ENCODE data around the gene LRRC10. TPM values are rescaled to one million over a fixed set of nuclear protein-coding genes. Genes with fewer than 3 reads are reported as not detected.

The LRRC10 gene
- total RNA-seq, 1 experiment from 2014 or later = not detected

DNA sequence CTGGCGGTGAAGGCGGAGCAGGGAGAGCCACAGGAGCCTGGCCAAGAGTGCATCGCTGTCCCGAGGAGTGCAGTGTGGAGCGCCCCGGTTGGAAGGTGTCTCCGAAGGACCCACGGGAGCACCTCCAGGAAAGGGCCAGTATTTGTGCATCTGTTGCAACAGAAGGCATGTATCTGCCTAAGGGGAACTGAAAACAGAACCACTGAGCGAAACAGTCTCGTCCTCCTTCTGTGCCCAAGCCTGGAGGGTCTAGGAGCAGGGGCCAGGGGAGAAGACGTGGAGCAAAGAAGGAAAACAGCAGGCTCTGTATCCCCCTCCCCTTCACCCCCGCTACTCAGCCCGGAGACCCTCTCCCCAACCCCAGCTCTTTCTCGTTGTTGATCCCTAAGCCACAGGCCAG, 5.3 kb upstream of the LRRC10 start:
- Histone ChIP-seq H3K4me1 (ENCODE audit: control insufficient read depth, insufficient read depth, low read length) (no peaks in the 10 kb centered on the region), H3K4me3 (ENCODE audit: low read depth in 2 of 2, low read length in 2 of 2) (no peak overlapping the region), H3K9me3 (ENCODE audit: control insufficient read depth, insufficient read depth, low read depth, low read length) (no peaks in the 10 kb centered on the region), H3K27ac (ENCODE audit: low read length) (no peak overlapping the region), H3K27me3 (ENCODE audit: control insufficient read depth, insufficient read depth, low read length) (no peaks in the 10 kb centered on the region; the same call in none of the 2 replicates), H3K36me3 (ENCODE audit: control insufficient read depth, insufficient read depth, low read length) (no peaks in the 10 kb centered on the region)
- intact Hi-C loops (cut with micrococcal nuclease; ENCODE audit: unreplicated experiment) (no loop called here), in situ Hi-C loops (cut with HindIII; ENCODE audit: low pct_unique_long_range_greater_than_20kb, low sequenced_read_pairs) (no loop called here)
- ChIA-PET CTCF (no interaction called here), POLR2A (no interaction called here)
- no TSS peak for BruUV-seq (replicated peaks)
- DNase-seq (ENCODE audit: low read depth, low spot score) = no peak
- ATAC-seq = no peak
- TF ChIP-seq, protein P1, sequence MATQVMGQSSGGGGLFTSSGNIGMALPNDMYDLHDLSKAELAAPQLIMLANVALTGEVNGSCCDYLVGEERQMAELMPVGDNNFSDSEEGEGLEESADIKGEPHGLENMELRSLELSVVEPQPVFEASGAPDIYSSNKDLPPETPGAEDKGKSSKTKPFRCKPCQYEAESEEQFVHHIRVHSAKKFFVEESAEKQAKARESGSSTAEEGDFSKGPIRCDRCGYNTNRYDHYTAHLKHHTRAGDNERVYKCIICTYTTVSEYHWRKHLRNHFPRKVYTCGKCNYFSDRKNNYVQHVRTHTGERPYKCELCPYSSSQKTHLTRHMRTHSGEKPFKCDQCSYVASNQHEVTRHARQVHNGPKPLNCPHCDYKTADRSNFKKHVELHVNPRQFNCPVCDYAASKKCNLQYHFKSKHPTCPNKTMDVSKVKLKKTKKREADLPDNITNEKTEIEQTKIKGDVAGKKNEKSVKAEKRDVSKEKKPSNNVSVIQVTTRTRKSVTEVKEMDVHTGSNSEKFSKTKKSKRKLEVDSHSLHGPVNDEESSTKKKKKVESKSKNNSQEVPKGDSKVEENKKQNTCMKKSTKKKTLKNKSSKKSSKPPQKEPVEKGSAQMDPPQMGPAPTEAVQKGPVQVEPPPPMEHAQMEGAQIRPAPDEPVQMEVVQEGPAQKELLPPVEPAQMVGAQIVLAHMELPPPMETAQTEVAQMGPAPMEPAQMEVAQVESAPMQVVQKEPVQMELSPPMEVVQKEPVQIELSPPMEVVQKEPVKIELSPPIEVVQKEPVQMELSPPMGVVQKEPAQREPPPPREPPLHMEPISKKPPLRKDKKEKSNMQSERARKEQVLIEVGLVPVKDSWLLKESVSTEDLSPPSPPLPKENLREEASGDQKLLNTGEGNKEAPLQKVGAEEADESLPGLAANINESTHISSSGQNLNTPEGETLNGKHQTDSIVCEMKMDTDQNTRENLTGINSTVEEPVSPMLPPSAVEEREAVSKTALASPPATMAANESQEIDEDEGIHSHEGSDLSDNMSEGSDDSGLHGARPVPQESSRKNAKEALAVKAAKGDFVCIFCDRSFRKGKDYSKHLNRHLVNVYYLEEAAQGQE (IDR thresholded peaks at IDR 0.05; ENCODE audit: insufficient read depth in 1 of 2, low read depth in 2 of 2, low read length in 1 of 2) = no peak
- no peak for TF ChIP-seq TCF7L2 (IDR thresholded peaks at IDR 0.05; ENCODE audit: low read depth, low read length)
- no peak for TF ChIP-seq SIN3A (IDR thresholded peaks at IDR 0.05; ENCODE audit: borderline replicate concordance, insufficient read depth, low read depth, low read length)
- no peak for TF ChIP-seq POLR2AphosphoS5 (IDR thresholded peaks at IDR 0.05; ENCODE audit: low read depth, low read length)
- TF ChIP-seq, protein P2, sequence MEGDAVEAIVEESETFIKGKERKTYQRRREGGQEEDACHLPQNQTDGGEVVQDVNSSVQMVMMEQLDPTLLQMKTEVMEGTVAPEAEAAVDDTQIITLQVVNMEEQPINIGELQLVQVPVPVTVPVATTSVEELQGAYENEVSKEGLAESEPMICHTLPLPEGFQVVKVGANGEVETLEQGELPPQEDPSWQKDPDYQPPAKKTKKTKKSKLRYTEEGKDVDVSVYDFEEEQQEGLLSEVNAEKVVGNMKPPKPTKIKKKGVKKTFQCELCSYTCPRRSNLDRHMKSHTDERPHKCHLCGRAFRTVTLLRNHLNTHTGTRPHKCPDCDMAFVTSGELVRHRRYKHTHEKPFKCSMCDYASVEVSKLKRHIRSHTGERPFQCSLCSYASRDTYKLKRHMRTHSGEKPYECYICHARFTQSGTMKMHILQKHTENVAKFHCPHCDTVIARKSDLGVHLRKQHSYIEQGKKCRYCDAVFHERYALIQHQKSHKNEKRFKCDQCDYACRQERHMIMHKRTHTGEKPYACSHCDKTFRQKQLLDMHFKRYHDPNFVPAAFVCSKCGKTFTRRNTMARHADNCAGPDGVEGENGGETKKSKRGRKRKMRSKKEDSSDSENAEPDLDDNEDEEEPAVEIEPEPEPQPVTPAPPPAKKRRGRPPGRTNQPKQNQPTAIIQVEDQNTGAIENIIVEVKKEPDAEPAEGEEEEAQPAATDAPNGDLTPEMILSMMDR (IDR thresholded peaks at IDR 0.05) = no peak

DNA sequence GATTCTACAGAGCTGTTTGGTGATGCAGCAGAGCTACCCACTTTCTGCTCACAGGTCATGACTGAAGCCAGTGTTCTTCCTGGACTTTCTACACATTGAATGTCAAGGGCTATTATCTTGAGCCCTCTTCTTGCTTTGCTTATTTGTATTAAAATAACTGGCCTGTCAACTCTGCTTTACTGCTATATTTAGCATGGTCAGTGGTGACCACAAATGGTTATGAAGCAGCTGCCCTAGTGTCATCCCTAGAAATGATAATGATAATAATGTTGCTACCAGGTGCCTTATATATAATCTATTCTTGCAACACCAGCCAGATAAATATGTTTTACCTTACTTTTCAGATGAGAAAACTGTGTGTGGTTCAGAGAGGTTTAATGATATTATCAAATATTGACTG, 2.6 kb upstream of the LRRC10 start:
- in situ Hi-C loops (cut with HindIII; ENCODE audit: low pct_unique_long_range_greater_than_20kb, low sequenced_read_pairs) (no loop called here), intact Hi-C loops (cut with micrococcal nuclease; ENCODE audit: unreplicated experiment) (no loop called here)
- no peak for TF ChIP-seq POLR2AphosphoS5 (IDR thresholded peaks at IDR 0.05; ENCODE audit: low read depth, low read length)
- TF ChIP-seq, protein P2 (IDR thresholded peaks at IDR 0.05) = no peak
- H3K27me3 ChIP-seq (ENCODE audit: control insufficient read depth, insufficient read depth, low read length) = peaks cover 2% of the 10 kb centered on the region; the same call in 1 of the 2 replicates
- no peaks in the 10 kb centered on the region for H3K36me3 ChIP-seq (ENCODE audit: control insufficient read depth, insufficient read depth, low read length)
- BruUV-seq (replicated peaks) = no TSS peak
- ChIA-PET CTCF (no interaction called here), POLR2A (no interaction called here)
- no peak overlapping the region for H3K4me3 ChIP-seq (ENCODE audit: low read depth in 2 of 2, low read length in 2 of 2)
- DNase-seq (ENCODE audit: low read depth, low spot score) (no peak), ATAC-seq (no peak)
- H3K27ac ChIP-seq (ENCODE audit: low read length) = no peak overlapping the region
- no peaks in the 10 kb centered on the region for H3K9me3 ChIP-seq (ENCODE audit: control insufficient read depth, insufficient read depth, low read depth, low read length)
- H3K4me1 ChIP-seq (ENCODE audit: control insufficient read depth, insufficient read depth, low read length) = no peaks in the 10 kb centered on the region
